CD4-positive, alpha-beta T cell treated with Interleukin-17A for 1 hour (primary cell): ENCODE results near the gene COG8.
"Not testable (repeated sequence)": the region's sequence is repeated elsewhere in the genome, so short reads cannot be mapped to it uniquely, and the experiment has no call there.

Source experiments
- DNase-seq: peaks from one replicate; pipeline ENCODE4 v3.0.0-alpha.2; 2020

Gene COG8, protein sequence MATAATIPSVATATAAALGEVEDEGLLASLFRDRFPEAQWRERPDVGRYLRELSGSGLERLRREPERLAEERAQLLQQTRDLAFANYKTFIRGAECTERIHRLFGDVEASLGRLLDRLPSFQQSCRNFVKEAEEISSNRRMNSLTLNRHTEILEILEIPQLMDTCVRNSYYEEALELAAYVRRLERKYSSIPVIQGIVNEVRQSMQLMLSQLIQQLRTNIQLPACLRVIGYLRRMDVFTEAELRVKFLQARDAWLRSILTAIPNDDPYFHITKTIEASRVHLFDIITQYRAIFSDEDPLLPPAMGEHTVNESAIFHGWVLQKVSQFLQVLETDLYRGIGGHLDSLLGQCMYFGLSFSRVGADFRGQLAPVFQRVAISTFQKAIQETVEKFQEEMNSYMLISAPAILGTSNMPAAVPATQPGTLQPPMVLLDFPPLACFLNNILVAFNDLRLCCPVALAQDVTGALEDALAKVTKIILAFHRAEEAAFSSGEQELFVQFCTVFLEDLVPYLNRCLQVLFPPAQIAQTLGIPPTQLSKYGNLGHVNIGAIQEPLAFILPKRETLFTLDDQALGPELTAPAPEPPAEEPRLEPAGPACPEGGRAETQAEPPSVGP

DNA sequence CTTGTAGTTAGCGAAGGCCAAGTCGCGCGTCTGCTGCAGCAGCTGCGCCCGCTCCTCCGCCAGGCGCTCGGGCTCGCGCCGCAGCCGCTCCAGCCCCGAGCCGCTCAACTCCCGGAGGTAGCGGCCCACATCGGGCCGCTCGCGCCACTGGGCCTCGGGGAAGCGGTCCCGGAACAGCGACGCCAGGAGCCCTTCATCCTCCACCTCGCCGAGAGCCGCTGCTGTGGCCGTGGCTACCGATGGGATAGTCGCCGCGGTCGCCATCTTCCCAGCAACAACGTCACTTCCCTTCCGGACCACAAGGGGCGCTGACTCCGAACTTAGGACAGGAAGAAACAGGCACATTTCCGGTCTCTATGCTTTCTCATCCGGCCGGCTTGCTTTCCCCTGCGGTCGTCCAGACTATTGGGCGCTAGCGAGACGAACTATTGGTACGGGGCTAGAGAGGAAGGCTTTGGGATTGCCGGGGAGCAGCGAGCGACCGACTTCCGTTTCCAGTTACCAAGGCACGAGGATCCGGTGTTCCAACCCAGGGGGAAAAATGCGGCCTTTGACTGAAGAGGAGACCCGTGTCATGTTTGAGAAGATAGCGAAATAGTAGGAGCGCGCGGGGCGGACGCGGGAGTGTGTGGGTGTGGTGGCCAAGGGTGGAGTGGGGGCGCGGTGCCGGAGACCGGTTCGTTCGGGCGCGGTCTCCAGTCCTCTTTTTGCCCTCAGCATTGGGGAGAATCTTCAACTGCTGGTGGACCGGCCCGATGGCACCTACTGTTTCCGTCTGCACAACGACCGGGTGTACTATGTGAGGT lies at the start of gene COG8, which contains the start of gene NIP7:
COG8 (minus strand) TSS at position 276 of the 806 bp plus-strand sequence; CDS start at position 264, 12 bp downstream.
NIP7 (plus strand) TSS at position 484 of the 806 bp plus-strand sequence; CDS start at position 542, 58 bp downstream.
- peak; percentile 96 for DNase-seq

DNA sequence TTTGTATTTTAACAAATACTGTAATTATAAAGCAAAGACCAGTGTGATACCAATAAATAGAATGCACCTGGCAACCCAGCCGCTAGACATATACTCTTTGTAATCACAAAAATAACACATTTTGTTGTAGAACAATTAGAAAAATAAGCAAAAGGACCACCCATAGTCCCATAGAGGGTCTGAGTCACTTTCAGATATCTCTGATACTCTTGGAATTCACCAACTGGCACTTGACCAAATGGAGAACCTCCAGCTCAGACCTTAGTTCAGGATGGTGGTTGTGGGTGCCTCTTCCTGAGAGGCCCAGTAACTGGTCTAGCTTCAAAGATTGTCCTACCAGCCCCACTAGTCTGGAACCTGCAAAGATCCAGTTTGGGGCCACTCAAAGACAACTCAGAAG lies 47.2 kb upstream of the COG8 start:
- no peak for DNase-seq

DNA sequence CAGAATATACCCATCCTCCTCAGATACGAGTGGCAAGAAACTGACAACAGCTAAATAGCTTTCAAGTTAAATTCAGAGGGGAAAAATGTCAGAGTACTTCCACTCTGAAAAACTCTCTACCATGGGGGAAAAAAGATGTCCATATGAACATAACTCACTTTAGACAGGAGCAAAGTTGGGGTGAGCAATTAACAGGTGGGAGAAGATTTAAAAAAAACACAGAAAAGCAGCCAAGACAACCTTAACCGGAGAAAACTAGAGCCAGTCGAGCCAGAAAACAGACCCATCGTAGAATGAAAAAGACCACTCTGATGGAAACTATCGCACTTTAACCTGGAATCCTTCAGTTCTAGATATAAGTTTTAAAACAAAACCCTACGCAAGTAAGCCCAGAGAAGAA lies 45.6 kb upstream of the COG8 start:
- peak; percentile 4 for DNase-seq

DNA sequence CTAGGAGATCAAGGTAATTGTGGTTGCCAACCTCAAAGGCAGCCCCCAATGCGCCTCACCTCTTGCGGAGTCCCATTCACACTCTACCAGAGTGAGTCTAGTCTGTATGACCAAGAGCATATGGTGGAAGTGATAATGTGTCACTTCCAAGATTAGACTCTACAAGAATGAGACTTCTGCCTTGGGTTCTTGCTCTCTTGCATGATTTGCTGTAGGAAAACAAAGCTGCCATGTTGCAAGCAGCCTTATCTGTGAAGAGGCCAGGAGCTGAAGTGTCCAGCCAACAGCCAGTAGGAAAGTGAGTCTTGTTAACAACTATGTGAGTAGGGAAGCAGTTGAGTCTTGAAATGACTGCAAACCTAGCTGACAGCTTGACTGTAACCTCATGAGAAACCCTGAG lies 43.1 kb upstream of the COG8 start:
- no peak for DNase-seq

DNA sequence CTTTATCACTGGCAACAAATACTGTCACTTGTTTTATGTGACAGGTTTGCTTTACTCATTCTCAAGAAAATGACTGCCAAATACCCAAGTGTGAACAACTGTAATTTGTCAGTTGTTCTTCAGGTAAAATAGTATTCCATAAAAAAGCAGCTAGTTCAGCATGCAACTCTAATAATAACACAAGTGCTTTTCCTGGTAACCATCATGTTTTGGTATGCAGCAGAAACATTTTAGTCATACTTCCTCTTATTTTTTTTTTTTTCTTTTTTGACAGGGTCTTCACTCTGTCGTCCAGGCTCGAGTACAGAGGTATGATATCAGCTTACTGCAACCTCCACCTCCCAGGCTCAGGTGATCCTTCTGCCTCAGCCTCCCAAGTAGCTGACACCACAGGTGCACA lies 41.9 kb upstream of the COG8 start:
- no peak for DNase-seq

DNA sequence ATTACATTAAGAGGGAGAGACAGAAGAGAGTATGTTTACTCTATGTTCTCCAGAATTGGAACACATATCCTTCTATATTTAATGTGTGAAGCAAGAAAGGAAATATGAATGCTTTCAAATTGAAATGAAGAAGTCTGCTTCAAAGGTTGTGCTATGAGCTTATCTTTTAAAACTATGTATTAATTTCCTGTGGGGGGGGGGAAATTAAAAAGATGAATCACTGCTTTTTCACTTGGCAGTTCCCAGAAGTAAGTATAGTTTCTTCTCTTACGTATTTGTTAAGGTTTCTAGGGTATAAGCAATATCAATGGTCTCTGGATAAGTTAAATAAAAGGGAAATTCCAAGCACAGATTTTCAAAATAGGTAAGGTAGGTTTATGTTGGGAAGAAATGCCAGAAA lies 39.4 kb upstream of the COG8 start:
- no peak for DNase-seq

DNA sequence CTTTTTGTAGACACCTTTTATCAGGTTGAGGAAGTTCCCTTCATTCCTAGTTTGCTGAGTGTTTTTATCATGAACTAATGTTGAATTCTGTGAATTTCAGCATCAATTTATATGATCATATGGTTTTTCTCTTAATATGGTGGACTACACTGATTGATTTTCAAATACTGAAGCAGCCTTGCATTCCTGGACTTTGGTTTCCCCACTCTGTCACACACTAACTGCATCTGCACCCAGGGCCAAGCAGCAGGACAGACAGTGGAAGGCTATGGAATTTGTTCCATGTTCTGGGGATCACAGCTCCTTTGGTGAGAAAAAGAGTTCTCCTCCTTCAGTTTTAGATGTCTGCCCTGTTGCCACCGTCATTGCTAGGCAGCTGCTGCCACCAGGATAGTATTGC lies 38.7 kb upstream of the COG8 start:
- DNase-seq, result no peak

DNA sequence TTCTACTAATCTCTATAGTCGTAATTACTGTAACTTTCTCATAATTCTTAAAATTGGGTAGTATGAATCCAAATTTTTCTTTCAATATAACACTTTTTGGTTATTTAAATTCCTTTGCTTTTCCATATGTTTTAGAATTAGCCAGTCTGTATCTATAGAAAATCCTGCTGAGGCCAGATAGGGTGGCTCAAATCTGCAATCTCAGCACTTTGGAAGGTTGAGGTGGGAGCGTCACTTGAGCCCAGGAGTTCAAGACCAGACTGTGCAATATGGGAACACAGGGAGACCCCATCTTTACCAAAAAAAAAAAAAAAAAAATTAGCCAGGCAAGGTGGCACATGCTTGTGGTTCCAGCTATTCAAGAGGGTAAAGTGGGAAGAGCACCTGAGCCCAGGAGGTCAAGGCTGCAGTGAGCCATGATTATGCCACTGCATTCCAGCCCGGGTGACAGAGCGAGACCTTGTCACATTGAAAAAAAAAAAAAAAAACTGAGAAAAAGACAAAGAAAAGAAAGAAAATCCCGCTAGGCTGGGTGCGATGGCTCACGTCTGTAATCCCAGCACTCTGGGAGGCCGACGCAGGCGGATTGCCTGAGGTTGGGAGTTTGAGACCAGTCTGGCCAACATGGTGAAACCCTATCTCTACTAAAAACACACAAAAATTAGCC lies 37.2 kb upstream of the COG8 start:
- DNase-seq, result no peak

DNA sequence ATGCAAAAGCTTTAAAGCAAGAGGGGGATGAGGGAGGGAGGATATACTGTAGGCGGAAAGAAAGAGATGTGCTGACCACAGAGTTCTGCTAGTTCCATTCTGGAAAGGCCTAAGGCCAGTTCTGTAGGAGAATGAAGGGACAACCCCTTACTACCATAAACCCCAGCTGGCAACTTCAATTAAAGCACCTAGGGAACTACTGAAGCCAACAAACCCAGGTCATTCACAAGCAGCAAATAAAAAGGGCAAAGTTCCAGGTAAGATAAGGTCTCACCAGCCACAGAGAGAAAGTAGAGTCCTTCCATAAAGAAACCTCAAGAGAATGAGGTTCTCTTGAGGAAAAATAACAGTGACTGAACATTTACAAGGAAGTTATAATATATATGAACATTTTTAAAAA lies 33.7 kb upstream of the COG8 start:
- DNase-seq, result no peak

DNA sequence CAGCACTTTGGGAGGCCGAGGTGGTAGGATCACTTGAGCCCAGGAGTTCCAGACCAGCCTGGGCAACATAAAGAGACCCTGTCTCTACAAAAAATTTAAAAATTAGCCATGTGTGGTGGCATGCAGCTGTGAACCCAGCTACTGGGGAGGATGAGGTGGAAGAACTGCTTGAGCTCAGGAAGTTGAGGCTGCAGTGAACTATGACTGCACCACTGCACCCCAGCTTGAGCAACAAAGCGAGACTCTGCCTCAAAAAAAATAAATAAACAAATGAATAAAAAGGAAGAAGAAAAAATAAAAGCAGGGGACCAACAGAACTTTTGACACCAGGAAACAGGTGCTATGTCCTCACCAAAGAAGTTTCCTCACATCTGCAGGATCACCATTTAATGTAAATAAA lies 32.2 kb upstream of the COG8 start:
- DNase-seq, result no peak

DNA sequence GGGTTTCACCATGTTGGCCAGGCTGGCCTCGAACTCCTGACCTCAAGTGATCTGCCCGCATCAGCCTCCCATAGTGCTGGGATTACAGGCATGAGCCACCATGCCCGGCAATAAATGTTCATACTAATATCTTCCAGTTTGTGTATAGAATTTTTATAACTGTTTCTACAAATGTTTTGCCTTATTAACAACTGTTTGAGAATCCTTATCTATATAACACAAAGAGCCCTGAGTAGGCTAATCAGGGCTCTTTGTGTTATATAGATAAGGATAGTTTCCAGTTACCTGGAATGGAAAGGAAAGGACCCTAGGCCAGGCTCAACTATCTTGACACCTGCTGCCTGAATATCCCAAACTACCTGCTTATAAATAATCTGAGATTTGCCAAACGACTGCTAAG lies 29.5 kb upstream of the COG8 start:
- no peak for DNase-seq

DNA sequence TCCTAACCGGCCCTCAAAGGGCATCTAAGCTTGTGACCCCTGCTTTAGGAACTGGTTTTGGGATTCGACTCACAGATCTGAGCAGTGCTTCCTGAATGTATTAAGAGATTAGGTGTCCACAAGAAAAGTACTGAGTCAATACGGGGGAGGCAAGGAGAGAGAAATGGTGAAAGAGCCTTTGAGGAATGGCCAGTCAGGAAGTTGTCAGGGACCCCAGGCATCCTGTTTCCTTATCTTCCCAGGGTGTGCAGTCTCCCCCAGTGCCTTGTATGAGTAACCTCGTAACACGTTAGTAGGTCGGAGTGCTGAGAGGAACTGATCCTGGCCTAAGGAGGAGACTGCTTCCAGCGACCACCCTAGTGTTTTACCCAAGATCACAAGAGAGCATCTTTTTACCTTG lies 28.6 kb upstream of the COG8 start:
- DNase-seq, result no peak

DNA sequence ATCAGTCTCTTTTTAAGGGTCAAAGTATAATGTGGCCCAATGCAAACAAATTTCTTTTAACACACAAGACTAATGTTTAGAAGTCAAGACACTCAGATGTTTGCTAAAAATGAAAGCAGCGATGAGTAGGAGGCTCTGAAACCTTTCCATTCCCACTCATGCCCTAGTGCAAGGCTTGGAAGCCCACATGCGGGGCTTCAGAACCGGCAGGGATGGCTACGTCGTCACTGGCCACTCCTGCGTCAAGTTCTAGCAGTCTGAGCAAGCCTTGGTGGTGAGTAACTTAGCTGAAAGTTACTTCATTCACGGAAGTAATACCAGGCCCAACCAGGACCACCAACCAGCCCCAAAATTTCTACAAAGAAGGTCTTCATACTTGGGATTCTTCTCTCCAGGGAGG lies 27.1 kb upstream of the COG8 start:
- DNase-seq, result no peak

DNA sequence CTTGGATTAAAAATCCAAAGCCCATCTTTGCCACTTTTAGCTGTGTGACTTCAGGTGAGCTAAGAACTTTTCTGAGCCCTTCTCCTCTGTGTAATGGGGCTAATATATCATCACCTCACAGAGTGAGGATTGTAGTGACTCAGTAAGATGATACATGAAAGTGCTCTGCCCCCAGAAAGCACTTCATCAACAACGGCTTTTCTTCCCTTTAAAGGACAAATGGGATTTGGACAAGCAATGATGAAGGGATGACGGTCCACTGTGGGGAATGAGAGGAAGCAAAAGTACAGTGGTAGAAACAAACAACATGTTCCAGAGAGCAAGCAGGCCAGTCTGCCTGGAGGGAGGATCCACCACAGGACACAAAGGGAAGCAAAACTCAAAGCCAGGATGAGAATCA lies 26.5 kb upstream of the COG8 start:
- DNase-seq, result no peak

DNA sequence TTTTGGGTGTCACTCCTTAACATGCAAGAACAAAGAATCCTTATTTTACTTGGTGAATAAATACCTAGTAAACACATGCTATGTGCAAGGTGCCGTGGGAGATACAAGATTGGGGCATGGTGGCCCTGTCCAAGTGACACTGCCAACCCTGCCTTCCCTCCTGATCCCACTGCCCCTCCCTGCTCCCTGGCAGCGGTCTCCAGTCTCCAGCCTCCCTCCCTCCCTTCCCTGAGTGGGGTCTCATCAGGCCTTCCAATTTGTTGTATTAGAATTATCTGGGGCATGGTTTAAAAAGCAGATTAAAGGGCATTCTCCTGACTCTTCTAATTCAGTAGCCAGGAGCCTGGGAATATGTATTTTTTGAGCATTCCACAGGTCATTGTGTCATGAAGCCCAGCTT lies 24.7 kb upstream of the COG8 start:
- DNase-seq, result no peak

DNA sequence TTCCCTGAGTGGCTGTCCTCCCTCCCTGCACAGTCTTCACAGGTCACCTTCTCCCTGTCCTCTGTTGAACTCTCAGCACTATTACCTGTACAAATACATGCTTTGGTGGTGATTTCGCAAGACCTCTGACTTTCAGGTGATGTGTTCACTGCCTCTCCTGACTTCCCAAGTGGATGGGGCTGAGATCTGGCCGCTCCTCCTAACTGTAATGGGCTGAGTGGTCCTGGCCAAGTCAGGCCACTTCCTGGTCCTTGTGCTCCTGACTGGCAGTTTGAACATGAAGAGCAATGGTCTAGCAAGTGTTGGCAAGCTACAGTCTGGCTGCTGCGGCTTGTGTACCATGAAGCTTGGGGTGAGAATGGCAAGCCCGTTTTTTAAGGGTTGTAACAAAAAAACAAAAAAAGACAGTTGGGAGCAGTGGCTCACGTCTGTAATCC lies 23.9 kb upstream of the COG8 start:
- no peak for DNase-seq

DNA sequence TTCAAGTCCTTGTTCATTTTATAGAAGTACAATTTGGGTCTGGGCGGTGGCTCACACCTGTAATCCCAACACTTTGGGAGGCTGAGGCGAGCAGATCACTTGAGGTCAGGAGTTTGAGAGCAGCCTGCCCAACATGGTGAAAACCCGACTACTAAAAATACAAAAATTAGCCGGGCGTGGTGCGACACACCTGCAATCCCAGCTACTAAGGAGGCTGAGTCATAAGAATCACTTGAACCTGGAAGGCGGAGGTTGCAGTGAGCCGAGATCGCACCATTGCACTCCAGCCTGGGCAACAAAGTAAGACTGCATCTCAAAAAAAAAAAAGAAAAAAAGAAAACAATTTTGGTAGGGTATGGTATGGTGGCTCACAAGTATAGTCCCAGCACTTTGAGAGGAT lies 20.7 kb upstream of the COG8 start:
- not testable (repeated sequence) for DNase-seq

DNA sequence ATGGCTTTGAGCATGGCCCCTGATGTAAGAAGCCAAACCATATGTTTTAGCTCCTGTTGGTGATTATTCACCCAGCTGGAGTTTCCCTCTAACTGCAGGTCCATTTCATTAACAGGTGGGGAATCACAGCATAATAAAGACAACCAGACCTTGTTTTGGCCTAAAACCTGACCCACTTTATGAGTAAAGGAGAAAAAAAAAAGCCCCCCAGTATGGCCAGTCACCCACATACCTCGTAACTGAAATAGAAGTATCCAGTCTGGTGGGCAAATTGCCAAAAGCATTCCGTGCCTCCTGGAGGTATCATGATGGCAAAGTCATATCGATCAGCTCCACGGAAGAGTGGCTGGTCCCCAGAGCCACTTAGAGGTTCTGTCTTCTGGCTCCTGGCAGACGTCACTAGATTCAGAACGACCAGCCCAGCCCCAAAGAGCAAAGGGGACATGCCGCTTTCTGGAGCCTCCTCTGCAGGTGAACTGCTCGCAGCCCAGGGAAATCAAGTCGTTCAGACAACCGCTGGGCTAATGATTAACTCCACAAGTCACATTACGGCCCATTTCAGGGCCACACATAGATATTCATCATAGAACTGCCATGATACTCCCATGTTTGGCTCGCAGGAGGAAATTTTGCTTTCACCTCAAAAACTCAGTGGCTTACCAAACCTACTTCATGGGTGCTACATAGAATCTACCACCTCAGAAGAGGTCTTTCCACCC lies 12.1 kb upstream of the COG8 start, which contains the start of gene TMED6:
TMED6 (minus strand) TSS at position 478 of the 719 bp plus-strand sequence; CDS start at position 445, 33 bp downstream.
- DNase-seq, result no peak

DNA sequence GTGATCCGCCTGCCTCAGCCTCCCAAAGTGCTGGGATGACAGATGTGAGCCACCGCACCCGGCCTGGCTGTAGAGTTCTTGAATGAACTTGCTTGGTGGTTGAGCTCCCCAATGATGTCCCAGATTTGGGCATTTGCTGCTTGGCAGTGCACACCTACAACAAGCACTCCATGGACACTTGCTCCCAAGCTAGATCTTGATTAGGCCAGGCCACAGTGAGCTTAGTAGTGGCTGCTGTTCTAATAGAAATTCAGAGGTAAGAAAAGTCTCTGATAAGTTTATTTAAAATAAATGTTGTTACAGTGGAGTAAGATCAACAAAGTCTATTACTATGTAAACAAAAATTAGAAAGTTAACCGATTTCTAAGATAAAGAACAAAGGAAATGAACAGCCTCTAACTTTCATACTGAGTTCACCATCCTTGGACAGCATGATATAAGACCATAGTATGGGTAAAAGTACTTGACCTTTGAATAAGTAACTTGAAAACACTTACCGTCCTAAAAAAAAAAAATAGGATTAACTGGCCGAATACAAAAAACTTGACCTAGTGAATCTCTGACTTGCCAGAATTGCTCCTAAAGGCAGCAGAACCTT lies 11.3 kb upstream of the COG8 start:
- DNase-seq, result no peak

DNA sequence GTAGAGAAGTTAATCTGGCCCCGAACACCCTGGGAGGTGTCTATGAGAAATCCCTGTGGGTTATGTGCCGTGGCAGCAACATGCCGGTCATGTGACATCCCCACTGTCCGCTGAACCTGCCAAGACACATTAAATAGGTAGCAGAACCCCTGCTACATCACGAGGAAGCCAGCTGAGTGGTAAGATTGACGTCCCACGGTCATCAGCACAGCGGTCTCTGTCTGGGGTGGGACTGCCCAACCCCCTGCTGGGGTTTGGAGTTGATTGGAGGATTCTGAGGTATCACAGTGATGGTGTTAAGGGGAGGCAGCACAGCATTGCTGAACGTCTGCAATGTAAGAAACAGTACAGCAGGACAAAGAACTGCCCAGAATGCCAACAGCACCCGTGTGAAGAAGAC lies 10.2 kb upstream of the COG8 start:
- DNase-seq, result no peak

DNA sequence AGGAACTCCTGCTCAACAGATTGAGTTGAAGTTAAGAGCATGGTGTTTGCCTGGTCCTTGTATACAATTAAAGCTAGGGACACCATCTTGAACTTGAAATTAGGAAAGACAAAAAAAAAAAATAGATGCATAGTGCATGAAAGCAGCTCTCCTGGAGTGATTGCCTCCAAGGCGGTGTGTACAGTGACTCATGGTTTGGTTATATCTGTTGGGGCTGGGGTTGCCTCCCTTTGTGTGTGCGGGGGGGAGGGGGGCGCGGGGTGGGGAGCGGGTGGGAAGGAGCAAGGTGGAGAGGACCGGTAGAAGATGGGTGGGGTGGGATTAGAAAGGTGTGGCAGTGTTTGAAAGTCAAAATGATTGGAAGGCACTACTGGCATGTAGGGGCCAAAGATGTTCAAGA lies 8.9 kb upstream of the COG8 start:
- no peak for DNase-seq

DNA sequence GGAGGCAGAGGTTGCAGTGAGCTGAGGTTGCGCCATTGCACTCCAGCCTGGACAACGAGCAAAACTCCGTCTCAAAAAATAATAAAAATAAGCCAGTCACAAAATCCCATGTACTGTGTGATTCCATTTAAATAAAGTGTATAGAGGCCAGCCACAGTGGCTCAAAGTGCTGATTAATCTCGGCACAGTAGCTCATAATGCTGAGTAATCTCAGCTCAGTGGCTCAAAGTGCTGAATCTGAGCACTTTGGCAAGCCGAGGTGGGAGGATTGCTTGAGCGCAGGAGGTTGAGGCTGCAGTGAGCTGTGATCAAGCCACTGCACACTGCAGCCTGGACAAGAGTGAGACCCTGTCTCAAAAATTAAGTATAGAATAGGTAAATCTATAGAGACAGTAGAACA lies 7.3 kb upstream of the COG8 start:
- no peak for DNase-seq
